GM12864 (cell line): Measurements from ENCODE around the gene TNFSF12.
"Not testable (repeated sequence)": the region's sequence is repeated elsewhere in the genome, so short reads cannot be mapped to it uniquely, and the experiment has no call there.

Experiments
- DNase-seq: peaks from one replicate; pipeline ENCODE4 v3.0.0-alpha.2; 2011; ENCODE audit warnings: low read depth
- H3K4me3 ChIP-seq: 2 replicates; pipeline ENCODE4 v1.5.1; 2011; ENCODE audit warnings: mild to moderate bottlenecking, low read depth, low read length, control low read depth
- TF ChIP-seq, protein P1 (sequence below): IDR thresholded peaks from 2 replicates; pipeline ENCODE4 v1.5.1; 2011; ENCODE audit warnings: low read depth, mild to moderate bottlenecking, moderate library complexity, low read length, control low read depth, inconsistent platforms; ENCODE audit errors: missing control alignments

Gene TNFSF12

DNA sequence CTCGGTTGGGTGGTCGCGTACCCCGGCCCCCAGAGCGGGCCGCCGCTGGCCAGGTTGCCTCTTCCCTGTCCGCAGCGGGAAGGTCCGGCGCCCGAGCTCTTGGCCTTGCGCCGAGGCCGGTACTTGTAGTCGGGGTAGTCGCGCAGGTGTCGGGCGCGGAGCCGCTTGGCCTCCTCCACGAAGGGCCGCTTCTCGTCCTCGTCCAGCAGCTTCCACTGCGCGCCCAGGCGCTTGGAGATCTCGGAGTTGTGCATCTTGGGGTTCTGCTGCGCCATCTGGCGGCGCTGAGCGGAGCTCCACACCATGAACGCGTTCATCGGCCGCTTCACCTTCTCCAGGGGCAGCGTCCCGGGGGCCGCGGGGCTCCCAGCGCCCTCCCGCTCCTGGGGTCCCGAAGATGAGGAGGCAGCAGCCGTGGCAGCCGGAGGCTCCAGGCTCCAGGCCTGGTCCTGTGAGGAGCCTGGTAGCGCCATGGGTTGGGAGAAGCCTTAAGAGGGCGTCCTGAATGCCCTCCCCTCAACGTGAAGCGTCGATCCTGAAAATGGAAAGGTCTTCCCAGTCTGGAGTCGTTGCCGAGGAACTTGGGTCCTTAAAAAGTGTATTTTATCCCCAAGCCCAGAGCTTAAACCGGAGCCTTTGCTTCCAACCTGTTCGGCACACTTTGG is 40.5 kb downstream of the TNFSF12 start:
- DNase-seq = no peak
- H3K4me3 ChIP-seq = no peak overlapping the region
- TF ChIP-seq, protein P1, sequence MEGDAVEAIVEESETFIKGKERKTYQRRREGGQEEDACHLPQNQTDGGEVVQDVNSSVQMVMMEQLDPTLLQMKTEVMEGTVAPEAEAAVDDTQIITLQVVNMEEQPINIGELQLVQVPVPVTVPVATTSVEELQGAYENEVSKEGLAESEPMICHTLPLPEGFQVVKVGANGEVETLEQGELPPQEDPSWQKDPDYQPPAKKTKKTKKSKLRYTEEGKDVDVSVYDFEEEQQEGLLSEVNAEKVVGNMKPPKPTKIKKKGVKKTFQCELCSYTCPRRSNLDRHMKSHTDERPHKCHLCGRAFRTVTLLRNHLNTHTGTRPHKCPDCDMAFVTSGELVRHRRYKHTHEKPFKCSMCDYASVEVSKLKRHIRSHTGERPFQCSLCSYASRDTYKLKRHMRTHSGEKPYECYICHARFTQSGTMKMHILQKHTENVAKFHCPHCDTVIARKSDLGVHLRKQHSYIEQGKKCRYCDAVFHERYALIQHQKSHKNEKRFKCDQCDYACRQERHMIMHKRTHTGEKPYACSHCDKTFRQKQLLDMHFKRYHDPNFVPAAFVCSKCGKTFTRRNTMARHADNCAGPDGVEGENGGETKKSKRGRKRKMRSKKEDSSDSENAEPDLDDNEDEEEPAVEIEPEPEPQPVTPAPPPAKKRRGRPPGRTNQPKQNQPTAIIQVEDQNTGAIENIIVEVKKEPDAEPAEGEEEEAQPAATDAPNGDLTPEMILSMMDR = peak; percentile 70

DNA sequence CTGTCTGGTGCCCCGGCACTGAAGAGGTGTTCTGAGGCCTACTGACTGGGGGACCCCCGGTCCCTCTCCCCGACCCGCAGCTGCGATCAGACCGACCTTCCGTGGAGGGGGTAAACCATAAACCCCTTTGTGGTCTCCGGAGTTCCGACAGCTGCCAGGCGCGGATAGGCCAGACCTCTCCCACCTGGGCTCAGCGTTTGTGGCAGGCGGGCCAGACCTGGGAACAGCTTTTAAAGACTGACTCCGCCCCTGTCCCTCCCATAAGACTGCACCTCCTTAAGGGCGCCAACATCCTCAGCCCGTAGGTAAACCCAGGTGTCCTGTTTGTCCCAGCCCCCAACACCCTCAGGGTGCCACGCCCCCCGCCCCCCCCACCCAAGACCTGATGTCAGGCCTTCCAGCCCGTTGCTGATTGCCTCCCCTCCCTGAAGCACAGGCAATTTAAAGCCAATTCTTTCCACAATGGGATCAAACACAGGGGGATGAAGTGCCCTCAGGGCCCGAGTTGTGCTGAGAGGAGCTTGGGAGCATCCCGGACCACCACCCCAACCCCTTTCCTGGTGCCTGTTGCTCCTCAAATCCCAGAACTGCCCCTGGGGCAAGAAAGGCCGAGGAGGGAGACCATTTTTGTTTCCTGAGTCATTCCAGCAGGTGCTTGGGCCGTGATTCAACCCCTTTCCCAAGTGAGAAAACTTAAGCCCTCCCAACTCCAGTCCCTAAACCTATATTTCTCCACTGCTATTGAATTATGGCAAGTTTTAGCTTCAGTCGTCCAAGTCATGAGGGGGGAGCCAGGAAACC is 41.2 kb downstream of the TNFSF12 start, which contains the start of gene SOX15:
Gene SOX15 (minus strand): TSS at position 204 of the 801 bp plus-strand sequence. CDS start 418 bp downstream, outside the sequence.
- H3K4me3 ChIP-seq = no peak within 1 kb of the TSS
- TF ChIP-seq, protein P1 = no peak
- no peak for DNase-seq

DNA sequence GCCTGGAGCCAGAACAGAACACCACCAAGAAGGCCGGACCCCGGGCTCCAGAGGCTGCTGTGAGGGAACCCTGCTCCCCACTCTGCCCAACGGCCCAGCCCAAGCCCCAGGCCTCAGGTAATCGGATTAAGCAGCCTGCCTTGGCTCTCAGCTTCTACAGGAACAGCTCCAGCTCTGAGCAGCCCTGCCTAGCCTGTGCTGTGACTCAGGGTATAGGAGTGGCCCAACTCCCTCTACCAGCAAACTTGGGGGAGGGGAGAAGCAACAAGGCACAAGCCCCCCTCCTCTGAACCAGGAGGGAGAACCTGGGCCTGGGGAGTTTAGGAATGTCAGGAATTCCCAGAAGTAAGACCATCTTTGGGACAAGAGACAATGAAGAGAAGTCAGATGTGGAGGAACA is 41.9 kb downstream of the TNFSF12 start:
- DNase-seq = no peak
- TF ChIP-seq, protein P1 = no peak
- H3K4me3 ChIP-seq = no peak overlapping the region

DNA sequence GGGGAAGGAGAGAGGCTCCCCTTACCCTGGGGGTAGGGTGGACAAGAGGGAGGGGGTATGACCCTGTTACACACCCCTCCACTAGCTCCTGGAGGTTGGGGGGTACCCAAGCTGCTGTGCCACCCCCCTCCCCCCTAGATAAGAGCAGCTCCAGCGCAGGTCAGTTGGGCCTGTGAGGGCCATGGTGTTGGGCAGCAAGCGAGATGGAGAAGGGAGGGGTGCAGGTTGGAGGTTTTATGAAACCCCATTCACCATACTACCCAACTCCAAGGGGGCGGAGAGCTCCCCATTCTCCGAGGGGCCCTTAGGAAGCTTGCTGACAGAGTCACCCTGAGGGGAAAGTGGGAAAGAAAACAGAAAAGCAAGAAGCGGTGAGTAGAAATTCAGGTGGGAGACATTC is 42.7 kb downstream of the TNFSF12 start:
- no peak for DNase-seq
- TF ChIP-seq, protein P1 = no peak
- H3K4me3 ChIP-seq = no peak overlapping the region

DNA sequence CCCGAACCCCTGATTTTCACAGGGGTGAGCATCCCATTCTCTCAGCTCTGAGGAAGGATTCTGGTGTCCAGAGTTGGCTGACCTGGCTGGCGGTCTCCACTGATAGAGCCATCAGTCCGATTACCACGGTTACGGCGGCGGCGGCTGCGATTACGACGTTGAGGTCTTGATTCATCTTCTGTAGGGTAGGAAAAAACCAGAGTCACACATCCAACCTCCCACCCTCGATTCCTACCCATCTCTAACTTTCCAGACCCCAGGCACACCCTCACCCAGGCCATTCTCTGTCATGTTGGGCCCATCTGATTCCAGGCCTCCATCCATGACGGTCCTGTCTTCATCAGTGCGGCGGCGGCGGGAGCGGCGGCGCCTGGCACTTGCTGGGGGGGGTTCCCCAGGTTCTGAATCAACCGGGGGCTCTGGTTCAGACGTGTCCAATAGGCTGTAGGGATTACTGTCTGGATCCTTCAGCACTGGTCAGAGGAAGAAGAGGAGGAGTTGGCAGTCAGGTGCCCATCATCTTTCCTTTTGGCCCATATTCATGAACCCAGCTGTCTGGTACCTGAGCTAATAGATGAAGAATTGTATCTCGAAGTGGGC is 43.7 kb downstream of the TNFSF12 start:
- H3K4me3 ChIP-seq = no peak overlapping the region
- TF ChIP-seq, protein P1 = no peak
- no peak for DNase-seq

DNA sequence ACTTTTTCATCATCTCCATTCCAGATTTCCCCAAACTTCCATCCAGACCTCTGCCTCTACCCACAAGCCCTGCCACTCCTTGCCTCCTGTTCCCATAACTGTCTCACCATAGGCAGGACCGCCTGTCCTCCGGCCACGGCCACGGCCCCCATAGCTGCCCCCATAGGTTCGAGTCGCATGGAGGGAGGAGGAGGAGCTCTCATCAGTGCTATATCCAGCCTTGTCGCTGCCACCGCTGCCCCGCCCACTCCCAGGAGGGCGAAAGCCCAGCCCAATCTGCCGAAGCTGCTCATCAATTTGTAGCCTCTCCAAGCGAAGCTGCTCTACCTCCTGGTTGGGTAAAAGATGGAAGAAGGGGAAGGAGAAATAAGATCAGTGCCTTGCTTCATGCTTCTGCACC is 44.4 kb downstream of the TNFSF12 start:
- TF ChIP-seq, protein P1 = no peak
- DNase-seq = no peak
- H3K4me3 ChIP-seq = no peak overlapping the region

DNA sequence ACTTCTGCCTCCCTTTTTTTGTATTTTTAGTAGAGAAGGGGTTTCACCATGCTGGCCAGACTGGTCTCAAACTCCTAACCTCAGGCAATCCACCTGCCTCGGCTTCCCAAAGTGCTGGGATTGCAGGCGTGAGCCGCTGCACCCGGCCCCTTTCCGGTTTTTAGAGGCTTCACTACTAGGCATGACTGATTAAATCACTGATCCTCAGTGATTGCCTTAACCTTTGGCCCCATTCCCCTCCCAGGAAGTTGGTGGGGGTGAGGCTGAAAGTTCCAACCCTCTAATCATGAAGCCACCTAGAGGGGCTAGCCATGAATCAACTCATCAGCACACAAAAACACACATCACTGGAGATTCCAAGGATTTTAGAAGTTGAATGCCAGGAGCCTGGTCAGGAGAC is 48.7 kb downstream of the TNFSF12 start:
- not testable (repeated sequence) for H3K4me3 ChIP-seq, DNase-seq
